ENCODE results near the gene RBBP9.

DNA sequence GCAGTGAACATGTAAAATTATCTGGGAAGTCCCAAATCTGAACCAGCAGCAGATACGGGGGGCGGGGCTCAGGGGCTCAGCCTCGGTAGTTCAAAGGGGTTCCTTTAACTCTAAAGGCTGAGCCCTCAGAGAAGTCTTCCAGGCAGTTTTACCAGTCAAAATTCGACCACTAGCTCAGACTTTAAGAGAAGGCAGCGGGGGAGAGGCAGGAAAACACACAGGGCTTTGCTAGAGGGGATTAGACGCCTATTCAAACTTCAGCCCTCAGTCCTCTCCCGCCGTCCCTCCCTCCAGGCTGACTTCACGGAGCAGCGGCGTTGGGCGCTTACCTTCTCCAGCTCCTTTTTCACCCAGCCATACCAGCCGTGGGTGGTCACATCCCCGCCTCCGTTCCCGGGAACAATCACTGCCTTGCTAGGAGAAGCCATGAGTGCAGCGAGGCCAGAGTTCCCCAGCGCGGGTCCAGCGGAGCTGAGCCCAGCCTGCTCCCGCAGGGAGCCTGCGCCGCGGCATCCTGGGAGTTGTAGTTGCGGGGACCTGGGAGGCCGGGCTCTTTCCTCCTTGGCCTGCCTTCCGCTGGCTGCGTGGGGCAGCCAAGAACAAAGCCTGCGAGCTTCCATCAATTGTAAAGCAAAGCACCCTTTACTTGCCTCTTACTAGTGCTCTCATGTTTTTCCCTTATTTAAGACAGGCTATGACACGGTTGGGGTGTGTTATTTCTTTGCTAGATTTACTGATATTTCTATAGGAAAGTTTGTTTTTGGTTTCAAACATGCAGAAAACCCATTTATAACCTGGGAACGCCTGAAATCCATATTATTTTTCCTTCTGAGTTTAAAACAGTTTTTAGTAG lies at the start of gene RBBP9:
- TF ChIP-seq, protein P1, sequence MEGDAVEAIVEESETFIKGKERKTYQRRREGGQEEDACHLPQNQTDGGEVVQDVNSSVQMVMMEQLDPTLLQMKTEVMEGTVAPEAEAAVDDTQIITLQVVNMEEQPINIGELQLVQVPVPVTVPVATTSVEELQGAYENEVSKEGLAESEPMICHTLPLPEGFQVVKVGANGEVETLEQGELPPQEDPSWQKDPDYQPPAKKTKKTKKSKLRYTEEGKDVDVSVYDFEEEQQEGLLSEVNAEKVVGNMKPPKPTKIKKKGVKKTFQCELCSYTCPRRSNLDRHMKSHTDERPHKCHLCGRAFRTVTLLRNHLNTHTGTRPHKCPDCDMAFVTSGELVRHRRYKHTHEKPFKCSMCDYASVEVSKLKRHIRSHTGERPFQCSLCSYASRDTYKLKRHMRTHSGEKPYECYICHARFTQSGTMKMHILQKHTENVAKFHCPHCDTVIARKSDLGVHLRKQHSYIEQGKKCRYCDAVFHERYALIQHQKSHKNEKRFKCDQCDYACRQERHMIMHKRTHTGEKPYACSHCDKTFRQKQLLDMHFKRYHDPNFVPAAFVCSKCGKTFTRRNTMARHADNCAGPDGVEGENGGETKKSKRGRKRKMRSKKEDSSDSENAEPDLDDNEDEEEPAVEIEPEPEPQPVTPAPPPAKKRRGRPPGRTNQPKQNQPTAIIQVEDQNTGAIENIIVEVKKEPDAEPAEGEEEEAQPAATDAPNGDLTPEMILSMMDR (conservative IDR thresholded peaks at IDR 0.05; ENCODE audit: low read depth in 2 of 2), result no peak
- TF ChIP-seq, protein P2, sequence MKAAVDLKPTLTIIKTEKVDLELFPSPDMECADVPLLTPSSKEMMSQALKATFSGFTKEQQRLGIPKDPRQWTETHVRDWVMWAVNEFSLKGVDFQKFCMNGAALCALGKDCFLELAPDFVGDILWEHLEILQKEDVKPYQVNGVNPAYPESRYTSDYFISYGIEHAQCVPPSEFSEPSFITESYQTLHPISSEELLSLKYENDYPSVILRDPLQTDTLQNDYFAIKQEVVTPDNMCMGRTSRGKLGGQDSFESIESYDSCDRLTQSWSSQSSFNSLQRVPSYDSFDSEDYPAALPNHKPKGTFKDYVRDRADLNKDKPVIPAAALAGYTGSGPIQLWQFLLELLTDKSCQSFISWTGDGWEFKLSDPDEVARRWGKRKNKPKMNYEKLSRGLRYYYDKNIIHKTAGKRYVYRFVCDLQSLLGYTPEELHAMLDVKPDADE (IDR thresholded peaks at IDR 0.05), result peak; percentile 88
- peak; percentile 90 for TF ChIP-seq POLR2AphosphoS5 (IDR thresholded peaks at IDR 0.05; ENCODE audit: low read depth)
